HG02678 (cell line): ENCODE data around the gene EYA4.
A peak's percentile ranks its signal among the peaks of the same experiment; 100 is the strongest.
"Not testable (repeated sequence)": the region's sequence is repeated elsewhere in the genome, so short reads cannot be mapped to it uniquely, and the experiment has no call there.

Source experiments
- ATAC-seq: cut with Tn5 transposase; IDR thresholded peaks from one replicate; pipeline ENCODE4 v1.9.1; 2021; ENCODE audit warnings: mild to moderate bottlenecking, moderate library complexity; ENCODE audit not compliant: unreplicated experiment

The EYA4 gene

DNA sequence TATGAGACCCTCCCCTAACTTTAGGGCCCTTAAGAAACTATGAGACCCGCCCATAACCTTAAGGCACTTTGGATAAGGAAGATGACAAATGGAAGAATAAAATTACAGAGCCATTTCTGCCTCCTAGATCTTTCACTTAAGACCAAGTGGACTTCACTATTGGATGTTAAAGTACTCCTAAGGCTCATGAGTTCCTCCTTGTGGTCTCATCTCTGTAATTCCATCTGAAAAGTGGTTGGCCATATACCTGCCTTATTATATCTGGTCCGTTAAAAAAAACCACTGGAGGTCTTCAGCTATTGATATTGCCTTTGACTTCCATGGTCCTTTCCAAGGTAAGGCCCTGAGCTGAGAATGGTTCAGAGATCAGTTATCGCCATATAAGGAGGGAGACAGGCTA is 310.3 kb downstream of the EYA4 start:
- ATAC-seq, result no peak

DNA sequence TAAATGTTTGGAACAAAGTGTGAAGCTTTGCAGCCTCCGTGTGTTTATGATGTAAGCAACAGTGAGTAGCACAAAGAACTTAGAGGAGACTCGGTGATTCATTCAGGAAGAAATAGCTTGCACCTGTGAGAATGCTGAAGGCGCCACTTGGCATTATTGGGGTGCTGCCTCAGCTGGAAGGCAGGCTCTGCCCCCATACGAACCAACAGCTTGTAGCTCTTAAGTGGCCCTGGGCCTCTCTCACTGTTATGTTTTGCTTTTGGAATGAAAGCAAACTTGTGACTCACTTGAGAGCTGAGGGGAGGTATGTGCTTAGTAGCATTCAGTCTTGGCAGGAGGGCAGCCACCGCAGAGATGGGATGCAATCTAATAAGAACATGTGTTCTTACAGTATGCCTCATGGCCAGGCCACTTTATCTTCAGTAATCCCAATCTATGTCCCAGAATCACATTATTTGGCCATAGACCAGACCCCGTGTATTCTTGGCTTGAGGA is 310.7 kb downstream of the EYA4 start:
- no peak for ATAC-seq

DNA sequence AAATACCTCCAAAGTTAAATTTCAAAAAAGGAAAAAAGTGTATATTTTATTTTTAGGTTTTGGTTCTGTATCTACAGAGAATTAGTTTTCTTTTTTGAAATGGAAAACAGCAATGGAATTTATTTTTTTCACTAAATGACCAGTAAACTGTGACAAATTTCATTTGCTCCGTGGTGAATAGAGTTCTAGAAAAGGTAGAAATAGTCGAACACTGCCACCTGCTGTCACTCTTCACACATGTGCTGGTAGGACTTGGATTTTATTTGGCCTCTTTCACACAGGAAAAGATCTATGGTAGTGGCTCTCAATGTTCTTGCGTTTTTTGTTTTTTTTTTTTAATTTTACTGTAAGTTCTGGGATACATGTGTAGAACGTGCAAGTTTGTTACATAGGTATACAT is 312.5 kb downstream of the EYA4 start:
- peak; percentile 67 for ATAC-seq

DNA sequence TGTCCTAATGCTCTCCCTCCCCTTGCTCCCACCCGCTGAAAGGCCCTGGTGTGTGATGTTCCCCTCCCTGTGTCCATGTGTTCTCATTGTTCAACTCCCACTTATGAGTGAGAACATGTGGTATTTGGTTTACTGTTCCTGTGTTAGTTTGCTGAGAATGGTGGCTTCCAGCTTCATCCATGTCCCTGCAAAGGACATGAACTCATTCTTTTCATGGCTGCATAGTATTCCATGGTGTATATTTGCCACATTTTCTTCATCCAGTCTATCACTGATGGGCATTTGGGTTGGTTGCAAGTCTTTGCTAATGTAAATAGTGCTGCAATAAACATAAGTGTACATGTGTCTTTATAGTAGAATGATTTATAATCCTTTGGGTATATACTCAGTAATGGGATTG is 313.0 kb downstream of the EYA4 start:
- ATAC-seq, result not testable (repeated sequence)

DNA sequence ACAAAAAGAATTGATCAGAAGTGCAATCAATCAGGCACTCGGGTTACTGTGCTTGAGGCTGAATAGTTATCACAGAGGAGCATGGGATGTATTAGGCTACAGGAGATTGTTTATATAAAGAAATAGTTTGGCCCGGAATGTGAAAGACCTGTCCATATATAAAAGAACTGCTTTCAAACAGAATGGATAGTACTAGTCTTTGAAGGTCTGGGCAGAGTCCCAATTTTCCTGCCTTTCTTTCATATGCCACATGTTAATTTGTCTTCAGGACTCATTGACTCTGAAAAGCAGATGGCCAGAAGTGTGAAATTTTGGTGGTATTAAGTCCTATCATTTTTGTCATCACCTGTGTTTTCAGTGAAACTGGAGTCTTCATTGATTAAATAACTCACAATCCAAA is 314.5 kb downstream of the EYA4 start:
- no peak for ATAC-seq

DNA sequence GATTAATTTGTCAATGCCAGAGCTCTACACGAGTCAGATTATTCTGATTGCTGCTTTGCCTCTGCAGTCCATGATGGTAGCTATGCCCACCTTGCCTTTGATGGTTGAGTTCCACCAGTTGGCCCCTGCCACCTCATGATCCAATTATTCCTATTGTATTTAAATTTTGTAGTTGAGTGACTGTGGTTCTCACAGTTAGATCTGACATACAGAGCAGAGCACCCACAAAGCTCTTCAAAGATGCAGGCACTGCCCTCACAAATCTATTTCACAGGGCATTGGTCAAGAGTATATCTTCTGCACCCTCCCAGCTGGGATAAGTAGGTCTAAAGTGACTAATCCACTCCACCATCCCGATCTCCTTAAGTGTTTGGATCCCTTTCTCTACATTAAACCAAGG is 318.8 kb downstream of the EYA4 start:
- no peak for ATAC-seq

DNA sequence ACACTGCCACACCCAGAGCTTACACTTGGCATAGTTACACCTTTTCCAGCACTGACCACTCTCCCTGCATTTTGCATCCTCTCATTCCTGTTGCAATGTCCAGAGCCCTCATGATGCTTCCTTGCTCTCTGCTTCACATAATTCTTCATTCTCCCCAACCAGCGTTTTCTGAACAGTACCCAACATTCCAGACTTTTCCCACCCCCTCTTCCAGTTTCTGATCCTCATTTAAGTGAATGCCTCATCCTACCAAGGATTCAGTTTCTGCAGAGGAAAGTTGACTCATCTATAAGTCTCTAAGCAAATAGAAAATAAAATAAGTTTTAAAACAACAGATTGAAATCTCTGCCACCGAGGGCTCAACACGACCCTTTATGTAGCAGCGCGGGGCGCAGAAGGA is 326.5 kb downstream of the EYA4 start:
- no peak for ATAC-seq

DNA sequence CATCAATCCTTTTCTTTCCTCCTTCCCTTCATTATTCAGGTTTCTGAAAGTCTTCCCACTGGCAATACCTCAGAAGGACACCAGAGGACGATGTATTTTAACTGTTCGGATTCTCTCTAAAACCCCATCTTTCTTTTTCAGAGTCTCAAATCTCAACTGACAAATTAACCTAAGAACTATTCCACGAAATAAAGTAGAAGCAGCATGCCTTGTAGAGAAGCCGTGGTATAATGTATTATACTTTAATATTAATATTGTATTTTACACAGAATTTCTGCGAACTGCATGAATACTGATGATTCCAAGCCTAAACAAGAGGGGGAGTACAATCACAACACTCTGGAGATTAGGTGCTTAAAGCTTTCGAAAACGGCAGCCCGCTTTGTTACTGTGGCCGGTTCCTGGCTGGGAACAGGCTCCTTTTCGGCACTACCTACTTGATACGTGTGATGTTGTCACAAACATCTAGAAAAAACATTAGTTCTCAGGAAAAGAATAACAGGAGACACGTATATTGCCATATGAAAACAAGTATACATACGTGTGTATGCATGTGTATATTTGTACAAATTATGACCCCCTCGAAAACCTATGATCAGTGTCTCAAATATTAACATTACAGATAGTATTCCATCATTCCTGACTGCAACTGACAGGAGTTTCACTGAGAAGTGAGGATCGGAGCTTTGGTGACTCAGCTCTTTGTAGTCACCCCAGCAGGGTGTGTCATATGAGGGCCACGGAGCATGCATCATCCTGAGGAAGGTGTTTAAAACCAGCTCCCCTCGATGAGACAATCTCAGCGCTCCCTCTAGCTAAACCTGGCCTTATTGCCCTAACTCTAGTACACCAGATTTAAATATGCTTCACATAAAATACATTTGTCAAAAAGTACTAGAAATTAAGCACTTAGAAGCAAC is 328.1 kb downstream of the EYA4 start:
- ATAC-seq, result no peak

DNA sequence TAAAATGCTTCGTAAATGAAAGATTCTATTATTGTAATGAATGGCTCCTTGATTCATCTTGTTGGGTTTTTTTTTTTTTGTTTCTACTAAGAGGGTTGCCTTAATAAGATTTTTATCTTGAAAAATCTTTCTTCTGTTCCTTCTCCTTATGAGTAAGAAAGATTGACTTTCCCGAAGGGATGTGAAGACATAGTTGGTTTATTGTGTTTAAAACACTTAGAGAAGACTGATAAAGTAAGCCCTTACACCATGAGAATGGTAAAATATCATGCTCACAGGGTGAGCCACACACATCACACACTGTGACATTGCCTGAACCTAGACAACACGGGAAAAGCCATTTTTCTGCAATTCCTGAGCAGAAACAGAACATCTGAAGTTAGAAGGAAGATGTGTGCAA is 330.5 kb downstream of the EYA4 start:
- ATAC-seq, result no peak

DNA sequence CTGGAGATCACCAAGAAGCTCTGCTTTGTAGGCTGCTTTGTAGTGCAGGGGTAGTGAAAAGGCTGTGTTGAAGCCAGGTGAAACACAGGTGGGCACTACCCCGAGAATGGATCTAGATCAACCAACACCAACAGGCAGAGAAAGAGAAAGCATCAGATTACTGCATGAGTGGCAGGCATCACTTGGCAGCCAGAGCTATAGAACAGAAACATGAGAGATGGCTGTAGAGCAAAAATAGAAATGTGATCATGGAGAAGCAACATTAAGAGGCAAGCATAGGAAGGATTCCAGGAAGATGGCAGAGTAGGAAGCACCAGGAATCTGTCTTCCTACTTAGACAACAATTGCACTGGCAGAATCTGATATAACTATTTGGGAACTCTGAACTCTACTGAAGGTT is 336.7 kb downstream of the EYA4 start:
- no peak for ATAC-seq
